ENCODE results near the gene SLC39A3.
A peak's percentile ranks its signal among the peaks of the same experiment; 100 is the strongest.

Gene SLC39A3

GRCh38 chr19:2739602-2740313, at the start of gene SLC39A3:
Gene SLC39A3, minus strand, starts transcription at chr19:2740017. Its CDS starts 2,760 bp downstream, at chr19:2737257.
- peak; percentile 79 for DNase-seq

GRCh38 chr19:2788237-2788636, 48.4 kb upstream of the SLC39A3 start:
- DNase-seq = no peak

- DNase-seq = no peak
Measured at GRCh38 chr19:2787115-2787514, 47.3 kb upstream of the SLC39A3 start.

DNA sequence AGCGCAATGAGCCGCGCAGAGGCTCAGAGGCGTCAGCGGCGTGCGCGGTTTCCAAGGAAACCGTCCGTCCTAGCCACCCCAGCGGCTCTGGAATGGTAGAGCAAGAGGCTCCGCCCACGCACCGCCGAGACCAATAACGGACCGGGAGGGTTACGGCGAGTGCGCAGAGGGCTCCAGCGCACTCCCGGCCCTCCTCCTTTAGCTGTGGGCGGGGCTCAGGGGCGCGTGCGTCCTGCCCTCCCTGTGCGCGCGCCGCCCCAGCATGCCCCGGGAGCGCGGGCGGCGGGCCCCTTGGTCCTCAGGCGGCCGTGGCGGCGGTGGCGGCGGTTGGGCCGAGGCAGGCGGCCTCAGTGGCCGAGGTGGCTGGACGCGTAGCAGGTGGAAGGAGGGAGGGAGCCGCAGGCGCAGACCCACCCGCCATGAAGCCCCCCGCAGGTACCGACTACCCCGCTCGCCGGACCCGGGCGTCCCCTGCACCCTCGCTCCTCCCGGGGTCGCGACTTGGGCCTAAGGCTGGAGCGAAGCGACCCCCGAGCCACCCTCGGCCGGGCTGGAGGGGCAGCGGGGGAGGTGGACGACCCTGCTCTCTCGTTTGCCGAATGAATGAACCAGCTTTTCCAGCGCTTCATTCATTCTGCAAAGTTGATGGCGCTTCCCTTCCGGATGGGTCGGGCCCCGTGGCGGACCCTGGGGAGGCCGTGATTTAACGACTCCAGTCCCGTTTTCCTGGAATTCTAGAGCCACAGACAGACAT, 45.6 kb upstream of the SLC39A3 start, which contains the start of gene THOP1:
Gene THOP1 (plus strand): TSS at position 260 of the 754 bp plus-strand sequence. CDS start 160 bp downstream, at position 420.
- peak; percentile 94 for DNase-seq

GRCh38 chr19:2783781-2784145, 43.9 kb upstream of the SLC39A3 start:
- DNase-seq = no peak

GRCh38 chr19:2782936-2783780, 43.3 kb upstream of the SLC39A3 start, which contains the start of gene SGTA:
Gene SGTA, minus strand, starts transcription at chr19:2783273. Its CDS starts 14,205 bp downstream, at chr19:2769068.
- DNase-seq = peak; percentile 94

DNA sequence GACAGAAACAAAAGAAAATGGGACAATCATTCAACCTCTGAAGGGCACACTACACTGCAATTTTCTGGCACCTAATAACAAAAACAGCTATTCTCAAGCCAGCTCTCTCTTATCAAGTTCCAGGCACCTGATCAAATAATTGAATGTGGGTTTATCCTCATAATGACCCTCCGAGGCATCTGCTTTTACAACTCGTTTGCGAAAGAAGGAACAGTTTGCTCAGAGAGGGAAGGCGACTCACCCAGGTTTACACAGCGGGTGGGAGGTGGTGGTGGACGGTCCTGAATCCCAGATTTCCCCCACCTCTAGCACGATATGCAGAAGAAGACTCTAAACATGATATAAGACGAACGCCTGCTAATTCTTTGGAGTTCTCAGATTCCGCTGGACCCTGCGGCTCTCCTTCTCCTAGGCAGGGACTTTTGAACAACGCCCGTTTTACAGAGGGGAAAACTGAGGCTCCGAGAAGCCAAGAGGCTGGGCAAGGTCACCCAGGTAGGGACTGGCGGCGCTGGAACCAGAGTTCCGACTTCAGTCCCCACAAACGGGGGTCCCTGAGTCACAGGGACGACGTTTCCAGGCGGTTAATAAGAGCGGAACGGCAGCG, 42.6 kb upstream of the SLC39A3 start:
- no peak for DNase-seq

DNA sequence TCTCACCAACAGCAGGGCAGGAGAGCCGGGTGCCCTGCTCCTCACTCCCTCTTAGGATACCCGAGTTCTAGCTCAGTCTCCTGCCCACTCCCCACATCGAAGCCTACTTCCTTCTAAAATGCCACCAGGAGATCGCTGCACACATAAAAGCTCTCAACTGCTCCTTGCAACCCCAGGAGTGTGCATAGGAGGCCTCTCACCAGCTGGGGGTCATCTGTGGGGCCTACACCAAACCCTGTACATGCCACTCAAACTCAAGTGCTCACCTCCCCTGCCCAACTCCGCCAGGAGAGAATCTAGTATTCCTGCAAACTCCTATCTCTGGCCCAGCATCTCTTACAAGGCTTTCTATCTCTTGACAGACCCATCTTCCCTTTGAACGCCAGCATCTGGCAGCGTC, 40.5 kb upstream of the SLC39A3 start:
- no peak for DNase-seq

DNA sequence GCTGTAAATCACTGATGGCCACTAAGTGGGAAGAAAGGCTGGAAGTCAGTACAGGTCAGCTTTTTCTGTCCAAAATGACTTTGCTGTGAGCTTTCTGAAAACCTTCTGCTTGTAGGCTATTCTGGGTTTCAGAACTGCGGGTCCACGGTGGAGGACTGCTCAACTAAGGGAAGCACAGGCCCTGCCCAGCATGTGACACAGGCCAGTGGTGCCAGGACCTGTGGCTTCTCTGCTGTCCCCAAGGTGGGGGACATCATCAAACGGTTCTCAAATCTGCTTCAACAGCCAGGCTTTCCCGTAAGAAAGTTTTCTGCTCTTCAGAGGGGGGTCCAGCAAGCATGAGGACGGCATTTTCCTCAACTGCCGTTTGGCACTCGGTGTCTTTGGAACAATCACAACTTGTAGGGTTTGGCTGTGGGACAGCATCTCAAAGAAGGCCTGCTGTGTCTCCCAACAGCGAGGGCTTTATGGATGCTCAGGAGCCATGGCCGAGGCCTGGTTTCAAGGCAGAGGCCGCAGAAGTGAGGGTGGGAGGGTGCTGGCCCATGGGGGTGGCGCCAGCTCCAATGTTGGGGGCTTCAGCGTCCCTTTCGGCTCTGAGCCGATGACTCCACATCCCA, 39.4 kb upstream of the SLC39A3 start:
- no peak for DNase-seq

DNA sequence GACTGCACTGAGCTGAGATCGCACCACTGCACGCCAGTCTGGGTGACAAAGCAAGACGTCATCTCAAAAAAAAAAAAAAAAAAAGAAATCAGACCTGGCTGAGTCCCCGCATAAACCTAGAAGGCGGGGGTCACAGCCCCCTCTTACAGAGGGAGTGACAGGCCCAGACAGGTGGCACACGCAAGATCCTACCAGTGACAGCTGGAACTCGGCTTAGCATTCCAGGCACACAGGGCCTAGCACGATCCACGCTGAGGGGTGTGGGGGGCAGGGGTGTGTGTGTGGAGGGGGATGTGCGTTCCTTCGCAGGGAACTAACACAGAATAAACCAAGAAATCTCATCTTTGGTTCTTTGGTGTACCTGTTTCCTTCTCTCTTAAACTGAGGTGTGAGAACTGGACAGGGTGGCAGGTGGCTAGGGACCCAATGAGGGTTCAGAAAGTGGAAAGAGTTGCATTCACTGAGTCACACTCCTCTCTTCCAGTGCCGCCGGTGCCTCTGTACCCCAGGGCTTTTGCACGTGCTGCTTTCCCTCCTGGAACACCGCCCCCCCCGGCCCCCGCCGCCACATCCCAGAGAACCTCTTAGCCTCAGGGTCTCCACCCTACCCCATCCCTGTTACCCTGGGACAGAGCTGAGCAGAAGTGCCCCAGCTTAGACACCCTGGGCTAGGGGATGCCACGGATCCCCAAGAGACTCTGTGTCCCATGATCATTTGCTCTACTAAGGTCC, 38.3 kb upstream of the SLC39A3 start:
- no peak for DNase-seq

GRCh38 chr19:2775556-2776430, 36.0 kb upstream of the SLC39A3 start:
- DNase-seq = no peak

- DNase-seq = no peak
Measured at GRCh38 chr19:2774953-2775555, 35.2 kb upstream of the SLC39A3 start.

DNA sequence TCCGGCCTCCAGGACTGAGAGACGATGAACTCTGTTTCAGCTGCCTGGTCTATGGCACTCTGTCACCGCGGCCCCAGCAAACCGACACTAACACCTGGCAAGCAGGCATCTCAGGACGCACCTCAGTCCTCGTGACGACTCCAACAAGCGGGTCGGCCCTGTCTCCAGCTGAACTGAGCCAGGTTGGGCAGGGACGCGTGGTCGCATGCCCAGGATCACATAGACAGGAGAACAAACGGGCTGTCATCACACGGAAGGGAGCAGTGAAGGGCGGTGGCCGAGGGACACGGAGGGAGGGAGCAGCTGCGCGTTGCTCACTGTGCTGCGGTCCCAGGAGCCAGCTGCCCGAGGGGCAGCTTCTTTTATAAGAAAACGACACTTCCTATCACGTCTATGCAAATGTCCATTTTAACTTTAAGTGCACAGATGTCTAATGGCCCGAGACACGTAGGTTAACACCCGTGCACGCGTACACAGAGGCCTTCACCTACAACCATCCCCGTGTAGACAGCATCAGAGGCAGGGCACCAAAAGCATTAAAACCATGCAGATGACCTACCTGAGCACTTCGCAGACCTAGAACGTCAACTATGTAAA, 34.4 kb upstream of the SLC39A3 start:
- DNase-seq = no peak

DNA sequence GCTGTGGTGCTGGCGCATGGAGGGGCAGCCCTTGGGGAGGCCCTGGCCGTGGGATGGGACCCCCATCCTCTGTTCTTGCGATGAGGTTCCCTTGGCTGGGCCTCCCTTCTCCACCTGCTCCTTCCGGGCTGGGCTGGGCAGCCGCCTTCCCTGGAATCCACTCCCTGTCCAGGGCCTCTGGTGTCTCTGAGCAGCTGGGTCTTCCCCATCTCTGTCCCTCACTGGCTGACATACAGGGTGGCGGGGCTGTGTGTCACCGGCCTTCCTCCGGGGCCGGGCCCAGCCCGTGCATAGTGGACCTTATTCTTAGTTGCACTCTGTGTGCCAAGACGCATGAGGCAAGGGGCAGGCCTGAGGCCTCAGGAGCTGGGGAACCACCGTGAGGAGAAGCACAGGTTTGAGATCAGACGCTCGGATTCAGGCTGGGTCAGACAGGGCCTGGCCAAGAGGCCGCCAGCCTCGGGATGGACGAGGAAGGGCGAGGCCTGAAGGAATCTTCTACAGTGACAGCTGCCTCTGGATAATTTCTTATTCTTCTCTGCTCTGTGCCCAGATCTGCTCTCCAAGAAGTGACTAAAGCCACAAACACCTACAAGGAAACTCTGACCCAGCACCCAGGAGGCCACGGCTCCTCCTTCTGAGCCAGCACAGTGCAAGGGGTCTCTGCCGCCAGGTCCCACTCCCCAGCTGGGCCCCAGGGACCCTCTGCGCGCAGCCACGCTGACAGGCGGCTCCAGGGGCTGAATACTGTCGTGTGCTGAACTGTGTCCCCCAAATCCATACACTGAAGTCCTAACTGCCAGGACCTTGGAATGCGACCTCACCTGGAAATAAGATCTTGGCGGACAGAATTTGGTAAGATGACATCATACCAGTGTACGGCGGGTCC, 32.2 kb upstream of the SLC39A3 start:
- no peak for DNase-seq

GRCh38 chr19:2770055-2771013, 30.5 kb upstream of the SLC39A3 start:
- no peak for DNase-seq

DNA sequence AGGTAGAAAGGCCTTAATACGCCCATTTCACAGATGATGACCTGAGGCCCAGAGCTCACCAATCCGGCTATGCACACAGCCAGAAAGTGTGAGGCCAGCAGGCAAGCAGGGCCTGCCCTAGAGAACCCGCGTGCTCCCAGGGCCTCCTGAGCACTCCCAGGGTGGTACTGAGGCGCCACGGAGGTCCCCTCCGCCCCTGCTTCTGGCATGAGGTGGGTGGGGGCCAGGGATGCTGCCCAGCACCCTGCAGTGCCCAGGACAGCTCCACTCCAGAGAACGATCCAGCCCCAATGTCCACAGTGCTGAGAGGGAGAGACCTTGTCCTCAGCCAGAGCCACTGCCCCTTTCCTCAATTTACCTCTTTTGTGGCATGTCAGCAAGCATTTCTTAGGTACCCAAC, 29.4 kb upstream of the SLC39A3 start:
- DNase-seq = no peak

- no peak for DNase-seq
Measured at GRCh38 chr19:2768365-2769132, 28.7 kb upstream of the SLC39A3 start.
